ENCODE results near the gene HMGN4.

Gene HMGN4

GRCh38 chr6:26594131-26594498, 55.9 kb downstream of the HMGN4 start:
- TF ChIP-seq POLR2A (IDR thresholded peaks at IDR 0.05; ENCODE audit: low read length): no peak

GRCh38 chr6:26594730-26595632, 56.8 kb downstream of the HMGN4 start:
- peak; percentile 80 for DNase-seq
- TF ChIP-seq GATA1 (IDR thresholded peaks at IDR 0.05; ENCODE audit: low read depth, low read length): no peak
- no peak for TF ChIP-seq POLR2A (IDR thresholded peaks at IDR 0.05; ENCODE audit: low read length)

More at GRCh38 chr6:26594131-26594498, 55.9 kb downstream of the HMGN4 start:
- peak in 1 of 2 experiments; percentile 16 for DNase-seq

- TF ChIP-seq GATA1 (IDR thresholded peaks at IDR 0.05; ENCODE audit: low read depth, low read length) (no peak), POLR2A (IDR thresholded peaks at IDR 0.05; ENCODE audit: low read length) (no peak)
- peak; percentile 91 to 95 for DNase-seq
Measured at GRCh38 chr6:26595669-26596269, 57.6 kb downstream of the HMGN4 start.
